ENCODE results near the gene SLC6A9. TPM values are rescaled to one million over a fixed set of nuclear protein-coding genes. Genes with fewer than 3 reads are reported as not detected.
A peak's percentile ranks its signal among the peaks of the same experiment; 100 is the strongest.

The SLC6A9 gene
- total RNA-seq, 2 experiments from 2014 or later = 8.2 to 21.8 TPM

GRCh38 chr1:43969416-43969745, 61.9 kb downstream of the SLC6A9 start:
- Histone ChIP-seq H3K4me3 (ENCODE audit: low read depth, low read length, poor library complexity, severe bottlenecking) (peak overlapping the region; percentile 89), H4K20me1 (ENCODE audit: insufficient read depth, low read length) (no peaks in the 10 kb centered on the region), H3K9me2 (ENCODE audit: insufficient read depth, low read length) (no peaks in the 10 kb centered on the region), H3K27ac (ENCODE audit: low read depth, low read length, poor library complexity, severe bottlenecking) (no peak overlapping the region), H3K9me3 (ENCODE audit: low read length) (no peaks in the 10 kb centered on the region), H2AFZ (ENCODE audit: low read length) (no peak overlapping the region), H3K79me2 (ENCODE audit: insufficient read depth, low read depth, low read length) (peaks cover 10% of the 10 kb centered on the region; the same call in 1 of the 2 replicates), H3K4me2 (ENCODE audit: low read length) (peak overlapping the region; percentile 55; the same call in 1 of the 2 replicates), H3K4me1 (ENCODE audit: insufficient read depth, low read length, poor library complexity, severe bottlenecking) (peaks cover 14% of the 10 kb centered on the region), H3K36me3 (ENCODE audit: insufficient read depth, low read length) (peaks cover 27% of the 10 kb centered on the region)
- intact Hi-C loops (cut with micrococcal nuclease; ENCODE audit: unreplicated experiment) = no loop called here
- no peak for DNase-seq (ENCODE audit: low spot score)
- BruUV-seq (replicated peaks) = no TSS peak
- ChIA-PET CTCF (ENCODE audit: unreplicated experiment) (no interaction called here), POLR2A (interaction anchor here (0.6 kb wide), 1 partner anchor 1744 kb away, joined by 3 read pairs; no protein-coding TSS in a partner anchor)
- TF ChIP-seq EZH2phosphoT487 (IDR thresholded peaks at IDR 0.05; ENCODE audit: borderline replicate concordance, low read depth, low read length) = no peak
- TF ChIP-seq CTCF (conservative IDR thresholded peaks at IDR 0.05; ENCODE audit: low read length) = no peak

DNA sequence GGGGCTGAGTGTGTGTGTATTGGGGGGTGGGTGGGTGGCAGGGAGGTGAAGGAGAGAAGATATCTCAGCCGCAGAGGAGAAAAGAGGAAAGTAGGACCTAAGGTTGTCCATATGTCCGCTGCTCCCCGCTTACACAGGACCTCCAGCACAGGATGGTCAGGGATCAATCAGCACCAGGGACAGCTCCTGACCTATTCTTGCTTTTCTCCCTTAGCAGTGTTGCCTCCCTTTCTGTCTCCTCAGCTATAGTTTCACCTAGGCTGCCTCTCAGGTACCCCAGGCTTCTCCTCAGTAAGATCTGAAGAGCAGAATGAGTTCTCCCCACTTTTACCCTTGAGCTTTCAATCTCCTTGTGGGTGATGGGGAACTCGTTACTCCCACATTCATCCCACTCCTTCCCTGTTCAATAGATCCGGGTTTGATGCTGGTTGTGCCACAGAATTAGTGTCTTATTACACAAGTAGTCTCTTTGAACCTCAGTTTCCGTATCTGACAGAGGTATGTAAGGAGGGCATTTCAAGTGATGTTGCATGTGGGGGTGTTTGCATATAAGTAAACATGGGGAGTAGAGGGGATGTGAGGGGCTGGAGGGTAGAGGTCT, 62.8 kb downstream of the SLC6A9 start:
- H3K9me3 ChIP-seq (ENCODE audit: low read length) = no peaks in the 10 kb centered on the region
- H3K4me3 ChIP-seq (ENCODE audit: low read depth, low read length, poor library complexity, severe bottlenecking) = no peak overlapping the region
- ChIA-PET CTCF (ENCODE audit: unreplicated experiment) (no interaction called here), POLR2A (no interaction called here)
- no peak overlapping the region for H3K27ac ChIP-seq (ENCODE audit: low read depth, low read length, poor library complexity, severe bottlenecking)
- intact Hi-C loops (cut with micrococcal nuclease; ENCODE audit: unreplicated experiment) = no loop called here
- H3K36me3 ChIP-seq (ENCODE audit: insufficient read depth, low read length) = peaks cover 21% of the 10 kb centered on the region
- no peak overlapping the region for H2AFZ ChIP-seq (ENCODE audit: low read length)
- H3K9me2 ChIP-seq (ENCODE audit: insufficient read depth, low read length) = no peaks in the 10 kb centered on the region
- TF ChIP-seq CTCF (conservative IDR thresholded peaks at IDR 0.05; ENCODE audit: low read length) = no peak
- no peak for TF ChIP-seq EZH2phosphoT487 (IDR thresholded peaks at IDR 0.05; ENCODE audit: borderline replicate concordance, low read depth, low read length)
- DNase-seq (ENCODE audit: low spot score) = no peak
- H3K4me1 ChIP-seq (ENCODE audit: insufficient read depth, low read length, poor library complexity, severe bottlenecking) = peaks cover 7% of the 10 kb centered on the region
- H3K79me2 ChIP-seq (ENCODE audit: insufficient read depth, low read depth, low read length) = peaks cover 10% of the 10 kb centered on the region; the same call in 1 of the 2 replicates
- H4K20me1 ChIP-seq (ENCODE audit: insufficient read depth, low read length) = no peaks in the 10 kb centered on the region
- BruUV-seq (replicated peaks) = no TSS peak
- no peak overlapping the region for H3K4me2 ChIP-seq (ENCODE audit: low read length)

DNA sequence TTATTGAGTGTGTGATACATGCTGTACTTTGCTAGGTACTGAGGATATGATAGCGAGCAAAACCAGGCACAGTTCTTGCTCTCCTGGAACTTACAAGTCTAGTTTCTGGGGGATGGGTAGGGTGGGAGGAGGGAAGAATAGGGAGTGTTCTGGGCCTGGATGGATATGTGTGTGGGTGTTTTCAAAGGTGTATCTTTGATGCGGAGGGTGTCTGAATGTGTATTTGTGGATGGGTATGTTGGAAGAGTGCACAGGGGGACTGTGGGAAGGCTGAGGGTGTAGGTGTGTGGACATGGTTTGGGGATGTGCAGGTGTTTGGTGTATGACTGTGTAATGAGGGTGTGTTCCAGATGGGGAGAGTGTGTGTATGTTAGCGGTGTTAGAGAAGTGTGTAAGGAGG, 65.9 kb downstream of the SLC6A9 start:
- BruUV-seq (replicated peaks) = no TSS peak
- Histone ChIP-seq H4K20me1 (ENCODE audit: insufficient read depth, low read length) (no peaks in the 10 kb centered on the region), H3K27ac (ENCODE audit: low read depth, low read length, poor library complexity, severe bottlenecking) (no peak overlapping the region), H3K9me2 (ENCODE audit: insufficient read depth, low read length) (no peaks in the 10 kb centered on the region), H3K36me3 (ENCODE audit: insufficient read depth, low read length) (peaks cover 7% of the 10 kb centered on the region; the same call in 1 of the 2 replicates), H3K4me1 (ENCODE audit: insufficient read depth, low read length, poor library complexity, severe bottlenecking) (no peaks in the 10 kb centered on the region), H3K79me2 (ENCODE audit: insufficient read depth, low read depth, low read length) (peaks cover 3% of the 10 kb centered on the region; the same call in 1 of the 2 replicates), H3K9me3 (ENCODE audit: low read length) (no peaks in the 10 kb centered on the region), H3K4me2 (ENCODE audit: low read length) (no peak overlapping the region), H3K4me3 (ENCODE audit: low read depth, low read length, poor library complexity, severe bottlenecking) (no peak overlapping the region), H2AFZ (ENCODE audit: low read length) (no peak overlapping the region)
- TF ChIP-seq CTCF (conservative IDR thresholded peaks at IDR 0.05; ENCODE audit: low read length) (no peak), EZH2phosphoT487 (IDR thresholded peaks at IDR 0.05; ENCODE audit: borderline replicate concordance, low read depth, low read length) (no peak)
- no peak for DNase-seq (ENCODE audit: low spot score)
- POLR2A ChIA-PET = no interaction called here
- intact Hi-C loops (cut with micrococcal nuclease; ENCODE audit: unreplicated experiment) = no loop called here
- CTCF ChIA-PET (ENCODE audit: unreplicated experiment) = no interaction called here
